Glomerular visceral epithelial cell (primary cell): Measurements from ENCODE around the gene HIBCH.
"Not testable (repeated sequence)": the region's sequence is repeated elsewhere in the genome, so short reads cannot be mapped to it uniquely, and the experiment has no call there.

Experiments
- DNase-seq: peaks from one replicate; pipeline ENCODE4 v3.0.0-alpha.2; 2016; ENCODE audit errors: extremely low spot score

The HIBCH gene

DNA sequence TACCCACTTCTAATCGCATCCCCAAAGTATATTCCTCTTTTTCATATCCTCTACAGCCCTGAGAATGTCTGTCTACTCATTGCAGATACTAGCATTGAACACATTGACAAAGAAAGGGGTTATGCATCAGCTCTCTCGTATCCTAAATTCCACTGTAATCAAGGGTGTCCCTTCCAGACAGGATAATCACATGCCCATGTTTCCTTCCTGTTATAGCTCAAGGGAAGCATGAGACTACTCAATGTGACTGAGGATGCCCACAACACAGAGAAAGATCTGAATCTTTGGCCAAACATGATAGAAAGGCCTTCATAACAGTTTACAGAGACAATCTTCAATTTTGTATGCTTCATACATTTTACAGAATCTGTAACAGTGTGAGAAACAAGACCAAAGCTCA, 69.2 kb downstream of the HIBCH start:
- no peak for DNase-seq

GRCh38 chr2:190235551-190236075, 84.0 kb downstream of the HIBCH start:
- DNase-seq, result no peak

GRCh38 chr2:190235101-190235500, 84.5 kb downstream of the HIBCH start:
- no peak for DNase-seq

- not testable (repeated sequence) for DNase-seq
Measured at GRCh38 chr2:190223989-190224388, 95.6 kb downstream of the HIBCH start.

GRCh38 chr2:190222745-190223144, 96.9 kb downstream of the HIBCH start:
- not testable (repeated sequence) for DNase-seq

- DNase-seq, result no peak
Measured at GRCh38 chr2:190221429-190221828, 98.2 kb downstream of the HIBCH start.

DNA sequence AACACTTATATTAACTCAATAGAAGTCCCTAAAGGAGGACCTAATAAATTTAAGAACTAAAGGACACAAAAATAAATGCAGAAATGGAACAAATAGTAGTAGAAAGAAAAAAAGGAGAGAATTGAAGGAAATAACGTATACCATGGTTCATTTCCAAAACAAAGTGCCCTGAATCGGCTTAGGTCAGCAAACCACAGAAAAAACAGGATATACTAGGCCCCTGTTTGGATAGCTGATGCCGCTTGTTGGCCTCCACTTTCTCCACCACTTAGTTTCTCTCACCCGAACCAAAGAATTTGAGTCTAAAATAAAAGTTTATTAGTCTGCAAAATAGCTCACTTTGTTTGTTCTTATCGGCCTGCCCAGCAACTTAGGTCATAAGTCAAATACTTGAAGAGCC, 100.4 kb downstream of the HIBCH start:
- DNase-seq, result no peak

DNA sequence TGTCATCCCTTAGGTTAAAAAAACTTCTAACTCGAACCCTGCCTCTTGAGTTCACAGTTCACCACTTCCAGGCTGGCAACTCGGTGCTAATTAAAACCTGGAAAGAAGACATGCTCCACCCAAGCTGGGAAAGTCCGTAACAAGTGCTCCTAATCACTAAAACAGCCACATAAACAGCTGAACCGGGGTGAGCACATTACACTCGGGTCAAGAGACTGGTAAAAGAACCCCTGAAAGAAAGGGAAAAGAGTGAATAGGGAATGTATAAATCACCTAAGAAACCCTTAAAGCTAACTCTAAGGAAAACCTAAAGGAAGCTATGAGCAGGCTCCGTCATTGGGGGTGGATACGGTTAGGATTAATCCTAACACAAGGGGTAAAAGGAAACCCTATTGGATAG, 102.0 kb downstream of the HIBCH start:
- no peak for DNase-seq

DNA sequence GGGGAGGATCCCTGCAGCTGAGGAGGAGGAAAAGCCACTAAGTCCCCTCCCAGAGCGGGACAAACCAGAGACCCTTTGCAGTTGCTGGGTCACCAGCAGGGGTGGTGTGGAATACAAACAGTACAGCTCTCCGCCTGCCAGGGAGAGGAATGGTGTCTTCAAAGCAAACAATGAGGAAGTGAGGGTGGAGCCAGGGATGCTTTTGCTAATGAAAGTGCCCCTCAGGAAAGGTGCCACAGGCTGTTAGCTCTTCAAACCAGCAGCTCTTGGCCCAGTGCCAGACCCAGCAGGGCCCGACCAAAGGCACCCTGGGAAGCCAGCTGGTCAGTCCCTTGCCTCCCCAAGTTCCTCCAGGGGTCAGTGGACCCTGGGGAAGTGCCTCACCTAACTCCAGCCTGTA, 102.8 kb downstream of the HIBCH start:
- peak; percentile 39 for DNase-seq

GRCh38 chr2:190215620-190216019, 104.0 kb downstream of the HIBCH start:
- DNase-seq, result no peak

DNA sequence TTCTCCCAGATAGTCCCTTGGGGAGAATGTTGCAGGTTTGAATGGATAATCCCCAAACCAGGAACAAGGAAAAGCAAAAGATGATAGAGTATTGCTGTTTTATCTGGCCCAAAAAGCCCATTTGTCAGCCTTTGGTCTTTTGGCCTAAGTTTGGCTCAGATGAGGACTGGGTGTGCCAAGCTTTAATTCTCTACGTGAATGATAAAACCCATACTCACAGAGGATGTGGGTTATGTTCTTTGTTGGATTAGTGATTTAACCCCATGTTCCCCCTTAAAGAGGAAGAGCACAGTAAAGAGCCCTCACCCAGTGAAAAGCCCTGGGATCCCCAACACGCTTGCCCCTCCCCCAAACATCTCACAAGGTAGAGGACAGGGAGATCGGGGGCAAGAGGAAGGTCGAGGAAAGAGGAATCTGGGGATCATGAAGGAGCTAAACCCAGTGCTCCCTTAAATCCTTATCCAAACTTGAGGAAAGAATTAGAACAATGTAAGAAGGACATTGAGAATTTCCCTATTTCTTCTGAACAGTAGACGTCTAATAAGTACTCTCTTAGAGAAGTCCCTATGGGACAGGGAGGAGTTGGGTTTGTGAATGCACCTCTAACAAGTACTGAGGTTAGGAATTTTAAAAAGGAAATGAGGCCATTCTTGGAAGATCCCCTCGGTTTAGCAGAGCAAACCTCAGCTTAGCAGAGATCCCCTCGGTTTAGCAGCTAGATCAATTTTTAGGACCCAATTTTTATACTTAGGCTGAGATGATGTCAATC, 105.0 kb downstream of the HIBCH start:
- no peak for DNase-seq

DNA sequence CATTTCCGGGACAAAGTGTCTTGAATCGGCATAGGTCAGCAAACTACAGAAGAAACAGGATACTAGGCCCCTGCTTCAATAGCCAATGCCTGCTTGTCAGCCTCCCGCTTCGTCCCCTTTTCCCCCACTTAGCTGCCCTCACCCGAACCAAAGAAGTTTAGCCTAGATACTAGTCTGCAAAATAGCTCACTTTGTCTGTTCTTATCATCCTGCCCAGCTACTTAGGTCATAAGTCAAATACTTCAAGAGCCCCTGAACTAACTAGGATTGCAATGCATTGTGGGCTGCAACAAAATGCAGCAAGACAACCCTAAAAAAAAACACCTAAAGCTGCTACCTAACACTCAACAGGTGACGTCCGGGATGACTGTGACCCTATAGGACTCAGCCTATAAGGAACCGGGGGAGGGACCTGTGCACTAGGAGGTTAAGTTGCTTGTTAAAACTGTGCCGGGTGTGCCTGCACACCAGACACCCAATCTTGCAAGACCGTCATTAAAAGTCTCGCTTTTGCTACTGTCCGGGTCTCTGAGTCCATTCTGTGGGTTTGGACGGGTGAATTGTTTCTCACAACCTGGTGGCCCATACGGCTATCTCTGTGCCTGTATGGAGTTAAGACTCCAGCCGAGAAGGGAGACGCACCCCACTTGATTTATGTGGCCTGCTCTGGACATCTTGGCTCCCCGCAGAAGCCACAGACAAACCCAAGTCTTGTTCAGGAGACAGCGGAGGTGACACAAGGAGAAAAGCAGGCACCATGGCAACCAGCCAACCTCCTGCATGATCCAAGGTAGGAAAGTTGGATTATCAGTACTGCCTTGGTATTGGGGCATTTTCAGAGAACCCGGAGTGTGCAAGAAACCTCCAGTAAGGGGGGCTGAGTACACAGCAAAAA, 105.9 kb downstream of the HIBCH start:
- DNase-seq, result no peak

DNA sequence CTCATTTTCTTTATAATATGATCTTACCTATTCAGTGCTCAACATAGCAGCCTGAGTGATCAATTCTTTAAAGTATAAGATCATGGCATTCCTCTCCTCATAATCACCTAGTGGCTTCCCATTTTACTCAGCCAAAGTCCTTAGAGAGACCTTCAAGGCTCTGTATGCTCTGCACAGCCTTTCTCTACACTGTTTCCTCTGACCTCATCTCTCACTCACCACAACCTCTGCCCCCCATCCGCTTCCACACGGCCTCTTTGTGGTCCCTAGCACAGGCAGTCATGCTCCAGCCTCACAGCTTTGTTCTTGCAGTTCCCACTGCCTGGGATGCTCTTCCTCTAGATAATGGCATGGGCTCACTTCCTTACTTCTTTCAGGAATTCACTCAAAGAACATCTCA, 109.2 kb downstream of the HIBCH start:
- peak; percentile 16 for DNase-seq

DNA sequence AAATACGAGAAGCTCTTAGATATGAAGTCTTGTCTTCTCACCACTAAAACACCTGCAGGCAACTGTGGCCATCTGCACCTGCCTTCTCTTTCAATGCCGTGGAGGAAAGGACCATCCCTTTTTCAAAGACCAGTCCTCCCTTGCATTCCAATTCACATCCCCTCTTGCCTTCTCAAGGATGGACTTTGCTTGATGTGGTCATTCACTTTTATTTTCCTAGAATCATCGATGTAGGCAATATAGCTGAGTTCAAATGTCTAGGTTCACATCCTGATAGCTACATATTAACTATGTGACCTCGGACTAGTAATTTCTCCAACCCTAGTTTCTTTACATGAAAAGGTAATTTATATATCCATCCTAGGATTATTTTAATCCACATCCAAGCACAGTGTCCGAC, 110.1 kb downstream of the HIBCH start:
- DNase-seq, result no peak

- DNase-seq, result no peak
Measured at GRCh38 chr2:190207930-190208329, 111.7 kb downstream of the HIBCH start.

DNA sequence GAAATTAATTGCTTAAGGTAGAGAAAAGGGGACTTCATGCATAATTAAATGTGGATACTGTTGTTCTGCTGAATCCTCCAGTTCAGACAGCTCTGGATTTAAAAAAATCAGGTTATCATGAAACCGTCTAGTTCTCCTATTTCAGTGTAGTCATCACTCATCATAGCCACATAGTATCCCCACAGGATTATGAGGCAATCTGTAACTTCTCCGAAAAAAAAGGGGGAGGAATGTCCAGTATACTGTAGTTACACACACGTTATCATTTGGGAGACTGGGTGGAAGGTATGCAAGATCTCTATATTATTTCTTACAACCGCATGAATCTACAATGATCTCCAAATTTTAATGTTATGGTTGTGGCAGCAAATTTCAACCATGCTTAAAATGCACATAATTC, 114.0 kb downstream of the HIBCH start:
- no peak for DNase-seq

DNA sequence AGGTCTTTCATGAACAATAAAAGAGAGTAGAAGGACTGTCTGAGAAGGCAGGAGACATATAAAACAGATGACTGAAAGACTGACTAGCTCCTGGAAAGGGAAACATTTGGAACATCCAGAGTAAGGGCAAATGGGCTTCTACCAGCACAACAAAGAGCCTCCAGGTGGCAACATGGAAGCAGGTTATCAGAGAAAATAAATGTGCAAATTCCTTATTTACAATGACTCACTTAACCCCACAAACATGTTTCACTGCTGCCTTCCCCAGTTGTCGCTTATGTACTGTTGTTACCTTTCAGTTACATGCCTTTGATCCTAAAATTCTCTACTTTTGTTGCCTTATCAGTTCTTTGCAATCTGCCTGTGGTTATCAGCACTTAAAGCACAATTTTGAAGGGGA, 117.0 kb downstream of the HIBCH start:
- DNase-seq, result no peak

GRCh38 chr2:190202018-190202417, 117.6 kb downstream of the HIBCH start:
- DNase-seq, result no peak

DNA sequence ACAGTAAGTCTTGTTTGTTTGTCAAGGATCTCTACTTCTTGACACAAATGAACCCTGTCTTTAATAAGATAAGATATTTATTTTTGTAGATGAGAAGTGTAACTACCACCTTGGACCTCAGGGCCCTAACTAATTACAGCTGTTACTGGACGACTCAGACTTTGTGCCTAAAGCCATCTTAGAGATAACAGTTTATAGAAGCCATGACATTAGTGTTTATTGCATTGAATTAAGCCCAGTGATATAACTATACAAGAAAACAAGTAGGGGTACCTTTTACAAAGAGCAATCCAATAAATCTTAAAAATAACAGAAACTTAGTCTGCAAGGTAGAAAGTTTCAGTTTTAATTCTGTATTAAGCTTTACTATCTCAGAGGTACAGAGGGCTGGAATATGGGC, 119.0 kb downstream of the HIBCH start:
- DNase-seq, result no peak

GRCh38 chr2:190199530-190199929, 120.1 kb downstream of the HIBCH start:
- DNase-seq, result no peak

DNA sequence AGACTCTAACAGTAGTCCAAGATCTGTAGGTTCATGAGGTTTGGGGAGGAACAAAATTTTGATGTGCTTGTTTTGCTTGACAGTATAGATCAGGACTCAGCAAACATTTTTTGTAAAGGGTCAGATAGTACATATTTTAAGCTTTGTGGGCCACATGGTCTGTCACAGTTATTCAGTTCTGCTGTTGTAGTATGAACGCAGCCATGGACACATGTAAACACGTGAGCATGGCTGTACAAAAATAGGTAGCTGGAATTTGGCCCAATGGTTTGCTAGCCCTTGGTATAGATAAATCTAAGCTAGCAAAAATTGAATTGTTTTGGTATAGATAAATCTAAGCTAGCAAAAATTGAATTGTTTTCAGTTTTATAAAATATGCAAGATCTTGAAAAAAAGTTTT, 120.5 kb downstream of the HIBCH start:
- DNase-seq, result no peak

DNA sequence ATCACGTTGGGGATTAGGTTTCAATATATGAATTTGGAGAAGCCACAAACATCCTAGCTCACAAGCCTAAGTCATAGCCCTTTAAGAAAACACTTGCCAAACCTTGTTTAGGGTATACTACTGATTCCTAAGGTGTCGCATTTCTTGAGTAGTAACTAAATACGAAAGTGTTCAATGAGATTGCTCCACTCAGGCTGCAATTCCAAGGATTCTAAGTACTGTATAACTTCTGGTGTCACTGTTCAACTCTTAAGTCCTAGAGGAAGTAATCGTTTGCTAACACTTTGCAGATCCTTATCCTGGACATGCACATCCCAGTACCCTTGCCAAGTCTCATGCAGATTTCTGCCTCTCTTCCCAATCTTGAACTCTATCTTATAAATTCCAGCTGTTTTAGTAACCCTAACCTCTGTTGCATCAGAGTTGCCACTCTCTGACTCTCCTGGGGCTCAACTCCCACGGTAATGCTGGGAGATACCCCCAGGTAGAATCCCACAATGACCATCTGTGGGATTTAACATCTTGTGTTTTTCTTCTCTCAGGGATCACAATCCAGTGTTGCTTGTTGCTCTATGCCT, 122.4 kb downstream of the HIBCH start:
- no peak for DNase-seq
